Activated CD4-positive, alpha-beta T cell treated with anti-CD3 and anti-CD28 coated beads, Interleukin-2, amount 10 ng/mL, durations not matched to agents 7 days and 5 days (primary cell): Measurements from ENCODE around the gene LRBA. TPM values are rescaled to one million over a fixed set of nuclear protein-coding genes. Genes with fewer than 3 reads are reported as not detected.
"Not testable (repeated sequence)": the region's sequence is repeated elsewhere in the genome, so short reads cannot be mapped to it uniquely, and the experiment has no call there.

Experiments used
- CTCF ChIA-PET: fragments of 350-600 bp; sonication (Branson Sonifier 250); formaldehyde crosslinking; loops from one replicate; lab custom pipeline; 2021; ENCODE audit warnings: antibody characterized with exemption; lab: Charles Lee
- POLR2A ChIA-PET: fragments of 350-600 bp; sonication (Branson Sonifier 250); formaldehyde crosslinking; loops from one replicate; lab custom pipeline; 2021; ENCODE audit warnings: antibody characterized with exemption; lab: Charles Lee
- DNase-seq: peaks from one replicate; pipeline ENCODE4 v3.0.0-alpha.2; 2020
- H3K27ac Mint-ChIP-seq: one replicate; pipeline ENCODE4 v1.8.0; 2021; ENCODE audit warnings: mild to moderate bottlenecking, moderate library complexity, mixed read lengths
- H3K27me3 Mint-ChIP-seq: one replicate; pipeline ENCODE4 v1.8.0; 2021; ENCODE audit warnings: mixed read lengths
- H3K36me3 Mint-ChIP-seq: one replicate; pipeline ENCODE4 v1.8.0; 2021; ENCODE audit warnings: low read depth, mixed read lengths
- H3K4me1 Mint-ChIP-seq: one replicate; pipeline ENCODE4 v1.8.0; 2021; ENCODE audit warnings: mixed read lengths
- H3K4me3 Mint-ChIP-seq: one replicate; pipeline ENCODE4 v1.8.0; 2021; ENCODE audit warnings: mild to moderate bottlenecking, moderate library complexity, mixed read lengths
- H3K9me3 Mint-ChIP-seq: one replicate; pipeline ENCODE4 v1.8.0; 2021; ENCODE audit warnings: mixed read lengths
- total RNA-seq, 2 experiments: library from RNA; stranded (reverse); gene quantifications; one replicate each; pipeline ENCODE4 v1.2.3, GENCODE V29; 2021

The LRBA gene
- total RNA-seq, 2 experiments from 2014 or later: 44.7 to 49.6 TPM

- CTCF ChIA-PET: no interaction called here
These were observed 504.8 kb downstream of the LRBA start for GRCh38 chr4:150510176-150510865.

GRCh38 chr4:150507656-150508055 is 507.4 kb downstream of the LRBA start:
- H3K9me3 Mint-ChIP-seq, DNase-seq, H3K4me3 Mint-ChIP-seq, H3K27me3 Mint-ChIP-seq, CTCF ChIA-PET, POLR2A ChIA-PET, H3K4me1 Mint-ChIP-seq, H3K27ac Mint-ChIP-seq, H3K36me3 Mint-ChIP-seq: not testable (repeated sequence)

More at GRCh38 chr4:150510176-150510865, 504.8 kb downstream of the LRBA start:
- POLR2A ChIA-PET: no interaction called here
- Mint-ChIP-seq H3K27ac (no peak overlapping the region), H3K9me3 (peaks cover 5% of the 10 kb centered on the region), H3K27me3 (no peaks in the 10 kb centered on the region), H3K4me3 (no peak overlapping the region), H3K36me3 (no peaks in the 10 kb centered on the region), H3K4me1 (no peaks in the 10 kb centered on the region)
- DNase-seq: no peak

- Mint-ChIP-seq H3K36me3 (peaks cover 6% of the 10 kb centered on the region), H3K4me1 (no peaks in the 10 kb centered on the region), H3K27me3 (no peaks in the 10 kb centered on the region), H3K27ac (no peak overlapping the region), H3K9me3 (peaks cover 3% of the 10 kb centered on the region), H3K4me3 (no peak overlapping the region)
- DNase-seq: no peak
- ChIA-PET POLR2A (no interaction called here), CTCF (interaction anchor here (1.4 kb wide), 1 partner anchor 8 kb away, joined by 3 read pairs; no protein-coding TSS in a partner anchor)
These were observed 513.1 kb downstream of the LRBA start for GRCh38 chr4:150501983-150502382.

- no peaks in the 10 kb centered on the region for H3K27me3 Mint-ChIP-seq
These were observed 513.9 kb downstream of the LRBA start for GRCh38 chr4:150501009-150501727.

GRCh38 chr4:150497612-150498011 is 517.5 kb downstream of the LRBA start:
- POLR2A ChIA-PET: no interaction called here
- Mint-ChIP-seq H3K9me3 (no peaks in the 10 kb centered on the region), H3K4me3 (no peak overlapping the region), H3K27me3 (no peaks in the 10 kb centered on the region), H3K36me3 (peaks cover 5% of the 10 kb centered on the region), H3K27ac (no peak overlapping the region), H3K4me1 (no peaks in the 10 kb centered on the region)
- DNase-seq: no peak
- CTCF ChIA-PET: no interaction called here

More at GRCh38 chr4:150501009-150501727, 513.9 kb downstream of the LRBA start:
- POLR2A ChIA-PET: no interaction called here
- Mint-ChIP-seq H3K9me3 (peaks cover 3% of the 10 kb centered on the region), H3K4me3 (no peak overlapping the region), H3K4me1 (no peaks in the 10 kb centered on the region), H3K27ac (no peak overlapping the region), H3K36me3 (peaks cover 6% of the 10 kb centered on the region)
- DNase-seq: no peak
- CTCF ChIA-PET: no interaction called here

GRCh38 chr4:150495550-150495949 is 519.5 kb downstream of the LRBA start:
- Mint-ChIP-seq H3K27ac (no peak overlapping the region), H3K9me3 (no peaks in the 10 kb centered on the region), H3K27me3 (no peaks in the 10 kb centered on the region), H3K4me3 (no peak overlapping the region), H3K4me1 (no peaks in the 10 kb centered on the region), H3K36me3 (no peaks in the 10 kb centered on the region)
- ChIA-PET POLR2A (no interaction called here), CTCF (no interaction called here)
- DNase-seq: no peak

- no peaks in the 10 kb centered on the region for H3K36me3 Mint-ChIP-seq
- H3K4me1 Mint-ChIP-seq: no peaks in the 10 kb centered on the region
- H3K27ac Mint-ChIP-seq: no peak overlapping the region
- H3K27me3 Mint-ChIP-seq: no peaks in the 10 kb centered on the region
- no peaks in the 10 kb centered on the region for H3K9me3 Mint-ChIP-seq
- ChIA-PET POLR2A (no interaction called here), CTCF (interaction anchor here (1.1 kb wide), 1 partner anchor 9 kb away, joined by 3 read pairs; no protein-coding TSS in a partner anchor)
- DNase-seq: no peak
- no peak overlapping the region for H3K4me3 Mint-ChIP-seq
These were observed 521.2 kb downstream of the LRBA start for GRCh38 chr4:150493851-150494250.

- DNase-seq: no peak
- no peak overlapping the region for H3K27ac Mint-ChIP-seq
- POLR2A ChIA-PET: no interaction called here
- H3K27me3 Mint-ChIP-seq: no peaks in the 10 kb centered on the region
- H3K9me3 Mint-ChIP-seq: no peaks in the 10 kb centered on the region
- CTCF ChIA-PET: interaction anchor here (1.4 kb wide), 1 partner anchor 12 kb away, joined by 3 read pairs; no protein-coding TSS in a partner anchor
- no peak overlapping the region for H3K4me3 Mint-ChIP-seq
- H3K36me3 Mint-ChIP-seq: no peaks in the 10 kb centered on the region
- no peaks in the 10 kb centered on the region for H3K4me1 Mint-ChIP-seq
These were observed 523.7 kb downstream of the LRBA start for GRCh38 chr4:150491132-150492049.

- ChIA-PET CTCF (no interaction called here), POLR2A (no interaction called here)
- Mint-ChIP-seq H3K4me3 (no peak overlapping the region), H3K36me3 (peaks cover 10% of the 10 kb centered on the region), H3K4me1 (no peaks in the 10 kb centered on the region), H3K9me3 (peaks cover 4% of the 10 kb centered on the region), H3K27ac (no peak overlapping the region), H3K27me3 (no peaks in the 10 kb centered on the region)
- no peak for DNase-seq
These were observed 532.5 kb downstream of the LRBA start for GRCh38 chr4:150482581-150482980.

- ChIA-PET POLR2A (interaction anchor here (0.5 kb wide), 1 partner anchor 371 kb away, joined by 4 read pairs; no protein-coding TSS in a partner anchor), CTCF (interaction anchor here (0.6 to 1.3 kb wide), 2 partner anchors 11 to 386 kb away, joined by 3 to 5 read pairs; no protein-coding TSS in a partner anchor)
- Mint-ChIP-seq H3K27ac (no peak overlapping the region), H3K9me3 (peaks cover 4% of the 10 kb centered on the region), H3K4me1 (peaks cover 12% of the 10 kb centered on the region), H3K36me3 (peaks cover 7% of the 10 kb centered on the region), H3K27me3 (no peaks in the 10 kb centered on the region), H3K4me3 (no peak overlapping the region)
- DNase-seq: no peak
These were observed 535.4 kb downstream of the LRBA start for GRCh38 chr4:150479657-150480056.

GRCh38 chr4:150477869-150478268 is 537.2 kb downstream of the LRBA start:
- H3K4me1 Mint-ChIP-seq: peaks cover 12% of the 10 kb centered on the region
- no peak overlapping the region for H3K27ac Mint-ChIP-seq
- CTCF ChIA-PET: interaction anchor here (1.0 kb wide), 1 partner anchor 56 kb away, joined by 3 read pairs; no protein-coding TSS in a partner anchor
- no peak for DNase-seq
- no peaks in the 10 kb centered on the region for H3K27me3 Mint-ChIP-seq
- peaks cover 4% of the 10 kb centered on the region for H3K9me3 Mint-ChIP-seq
- POLR2A ChIA-PET: no interaction called here
- peaks cover 9% of the 10 kb centered on the region for H3K36me3 Mint-ChIP-seq
- H3K4me3 Mint-ChIP-seq: no peak overlapping the region

- DNase-seq: no peak
- no peak overlapping the region for H3K4me3 Mint-ChIP-seq
- CTCF ChIA-PET: no interaction called here
- POLR2A ChIA-PET: no interaction called here
- H3K4me1 Mint-ChIP-seq: peaks cover 12% of the 10 kb centered on the region
- H3K9me3 Mint-ChIP-seq: peaks cover 4% of the 10 kb centered on the region
- no peak overlapping the region for H3K27ac Mint-ChIP-seq
- H3K36me3 Mint-ChIP-seq: peaks cover 8% of the 10 kb centered on the region
- H3K27me3 Mint-ChIP-seq: no peaks in the 10 kb centered on the region
These were observed 538.3 kb downstream of the LRBA start for GRCh38 chr4:150476776-150477175.
